Neutrophil (primary cell): ENCODE data around the gene TMEM30B.

Source experiments
- H3K27ac ChIP-seq: fragments of 200-600 bp; sonication (generic); 2 replicates; pipeline ENCODE4 v1.5.1; 2016; ENCODE audit warnings: mild to moderate bottlenecking, moderate library complexity
- H3K27me3 ChIP-seq: fragments of 200-600 bp; sonication (generic); 2 replicates; pipeline ENCODE4 v1.6.0; 2016; ENCODE audit warnings: mild to moderate bottlenecking
- H3K36me3 ChIP-seq: fragments of 200-600 bp; sonication (generic); 2 replicates; pipeline ENCODE4 v1.5.1; 2017
- H3K4me1 ChIP-seq, 2 experiments: fragments of 200-600 bp in 1 of 2; sonication (generic) in 1 of 2; 1 replicate in 1 of 2; 2 replicates in 1 of 2; pipeline versions ENCODE4 v1.5.1 to v1.6.1; 2013 to 2016; ENCODE audit warnings: low read depth in 1 of 2, low read length in 1 of 2, mild to moderate bottlenecking in 1 of 2, moderate library complexity in 1 of 2; ENCODE audit not compliant: control insufficient read depth in 1 of 2, insufficient read depth in 1 of 2
- H3K4me3 ChIP-seq, 2 experiments: fragments of 200-600 bp in 1 of 2; sonication (generic) in 1 of 2; 1 replicate in 1 of 2; 2 replicates in 1 of 2; pipeline ENCODE4 v1.5.1; 2013 to 2016; ENCODE audit warnings: low read depth in 1 of 2, low read length in 1 of 2, mild to moderate bottlenecking in 1 of 2, moderate library complexity in 1 of 2
- H3K9me3 ChIP-seq: fragments of 200-600 bp; sonication (generic); 2 replicates; pipeline ENCODE4 v1.5.1; 2016
- CTCF ChIP-seq: fragments of 200-600 bp; sonication (generic); IDR thresholded peaks from 2 replicates; pipeline ENCODE4 v1.5.1; 2016; ENCODE audit warnings: antibody characterized with exemption

Gene TMEM30B

GRCh38 chr14:61266436-61266835 lies 14.7 kb downstream of the TMEM30B start:
- no peaks in the 10 kb centered on the region for H3K36me3 ChIP-seq
- TF ChIP-seq CTCF = no peak
- peaks cover 85% of the 10 kb centered on the region for H3K27me3 ChIP-seq
- H3K4me3 ChIP-seq = no peak overlapping the region
- H3K27ac ChIP-seq = no peak overlapping the region
- no peaks in the 10 kb centered on the region for H3K4me1 ChIP-seq
- H3K9me3 ChIP-seq = no peaks in the 10 kb centered on the region

GRCh38 chr14:61264651-61265050 lies 16.5 kb downstream of the TMEM30B start:
- Histone ChIP-seq H3K36me3 (no peaks in the 10 kb centered on the region), H3K4me3 (no peak overlapping the region), H3K27ac (no peak overlapping the region), H3K27me3 (peaks cover 78% of the 10 kb centered on the region), H3K9me3 (no peaks in the 10 kb centered on the region), H3K4me1 (no peaks in the 10 kb centered on the region)
- TF ChIP-seq CTCF = no peak

GRCh38 chr14:61264010-61264571 lies 17.0 kb downstream of the TMEM30B start:
- Histone ChIP-seq H3K36me3 (no peaks in the 10 kb centered on the region), H3K27me3 (peaks cover 76% of the 10 kb centered on the region), H3K4me3 (no peak overlapping the region), H3K27ac (no peak overlapping the region), H3K4me1 (no peaks in the 10 kb centered on the region), H3K9me3 (no peaks in the 10 kb centered on the region)
- no peak for TF ChIP-seq CTCF

DNA sequence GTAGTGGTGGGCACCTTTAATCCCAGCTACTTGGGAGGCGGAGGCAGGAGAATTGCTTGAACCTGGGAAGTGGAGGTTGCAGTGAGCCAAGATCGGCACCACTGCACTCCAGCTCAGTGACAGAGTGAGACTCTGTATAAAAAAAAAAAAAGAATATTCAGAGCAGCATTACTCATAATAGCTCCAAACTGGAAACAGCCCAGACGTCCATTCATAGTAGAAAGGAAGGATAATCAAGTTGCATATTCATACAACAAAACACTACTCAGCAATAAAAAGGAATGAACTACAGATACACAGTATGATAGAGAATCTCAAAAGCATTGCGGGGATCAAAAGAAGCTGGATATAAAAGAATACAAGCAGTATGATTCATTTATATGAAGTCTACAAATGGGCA lies 19.1 kb downstream of the TMEM30B start:
- H3K9me3 ChIP-seq = no peaks in the 10 kb centered on the region

DNA sequence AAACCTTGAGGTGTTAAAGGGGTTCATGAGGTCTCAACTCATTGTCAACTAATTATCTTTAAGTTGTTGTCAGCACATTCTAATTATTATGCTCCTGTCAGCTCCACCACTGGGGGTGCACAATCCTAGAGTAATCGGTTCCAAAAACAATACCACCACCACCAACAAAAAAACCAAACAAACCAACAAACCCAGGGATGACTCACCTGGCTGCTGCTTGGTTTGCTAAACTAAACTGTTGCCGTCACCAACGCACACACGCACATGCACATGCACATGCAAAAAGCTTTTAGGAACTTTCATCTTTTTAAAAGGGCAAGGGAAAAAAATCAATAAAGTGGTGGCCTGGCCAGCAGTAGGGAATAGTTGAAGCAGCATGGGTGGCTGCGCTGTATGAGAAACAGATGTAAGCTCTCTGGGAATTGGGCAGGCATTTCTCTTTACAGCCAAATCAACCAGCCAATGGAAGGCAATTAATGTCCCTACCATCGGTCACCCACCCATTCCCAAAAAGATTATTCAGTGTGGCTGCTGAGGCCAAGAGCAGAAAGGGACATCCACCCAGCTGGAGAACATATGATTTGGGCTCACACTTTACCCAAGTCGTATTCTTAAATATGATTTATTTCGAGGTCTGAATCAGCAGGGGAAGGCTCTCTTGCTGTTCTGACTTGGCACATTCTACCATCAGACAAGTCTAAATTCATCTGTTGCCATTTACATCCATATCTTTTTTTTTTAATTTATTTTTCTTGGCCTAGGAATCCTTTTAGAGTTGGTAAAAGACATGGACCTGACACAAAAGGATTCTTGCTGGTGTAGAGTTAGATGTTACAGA lies 20.0 kb downstream of the TMEM30B start:
- Histone ChIP-seq H3K9me3 (no peaks in the 10 kb centered on the region), H3K4me3 (no peak overlapping the region), H3K27me3 (peaks cover 59% of the 10 kb centered on the region), H3K27ac (no peak overlapping the region), H3K36me3 (no peaks in the 10 kb centered on the region), H3K4me1 (no peaks in the 10 kb centered on the region)
- TF ChIP-seq CTCF = no peak

More for the DNA sequence above, 19.1 kb downstream of the TMEM30B start:
- H3K27me3 ChIP-seq = peaks cover 61% of the 10 kb centered on the region
- no peak for TF ChIP-seq CTCF
- H3K36me3 ChIP-seq = no peaks in the 10 kb centered on the region
- H3K4me1 ChIP-seq = no peaks in the 10 kb centered on the region
- H3K4me3 ChIP-seq = no peak overlapping the region
- H3K27ac ChIP-seq = no peak overlapping the region
